IPS-18c (cell line): ENCODE data around the gene MRPL24.
"Not testable (repeated sequence)": the region's sequence is repeated elsewhere in the genome, so short reads cannot be mapped to it uniquely, and the experiment has no call there.

Experiments
- H3K4me3 ChIP-seq: 2 replicates; pipeline ENCODE4 v1.7.0; 2013; ENCODE audit warnings: low read depth, mild to moderate bottlenecking, low read length, moderate library complexity; ENCODE audit not compliant: insufficient read depth
- H3K9me3 ChIP-seq: one replicate; pipeline ENCODE4 v1.6.1; 2013; ENCODE audit warnings: mild to moderate bottlenecking, low read length, moderate library complexity; ENCODE audit not compliant: control insufficient read depth, insufficient read depth

Gene MRPL24

GRCh38 chr1:156766298-156767100 lies 25.6 kb upstream of the MRPL24 start:
- H3K4me3 ChIP-seq = peak overlapping the region; percentile 66
- H3K9me3 ChIP-seq = peaks cover 2% of the 10 kb centered on the region

GRCh38 chr1:156765666-156766065 lies 24.8 kb upstream of the MRPL24 start:
- Histone ChIP-seq H3K9me3 (peaks cover 2% of the 10 kb centered on the region), H3K4me3 (no peak overlapping the region)

- H3K4me3 ChIP-seq, H3K9me3 ChIP-seq: not testable (repeated sequence)
Observed at GRCh38 chr1:156765136-156765535, 24.2 kb upstream of the MRPL24 start.

- Histone ChIP-seq H3K9me3 (no peaks in the 10 kb centered on the region), H3K4me3 (no peak overlapping the region)
Observed at GRCh38 chr1:156760796-156761104, 19.9 kb upstream of the MRPL24 start.

- no peak overlapping the region; the same call in 1 of the 2 replicates for H3K4me3 ChIP-seq
Observed at GRCh38 chr1:156760092-156760795, 19.4 kb upstream of the MRPL24 start.

GRCh38 chr1:156757572-156758253 lies 16.8 kb upstream of the MRPL24 start:
- H3K4me3 ChIP-seq, H3K9me3 ChIP-seq: not testable (repeated sequence)

More at GRCh38 chr1:156760092-156760795, 19.4 kb upstream of the MRPL24 start:
- no peaks in the 10 kb centered on the region for H3K9me3 ChIP-seq

GRCh38 chr1:156756355-156756754 lies 15.5 kb upstream of the MRPL24 start:
- H3K9me3 ChIP-seq = no peaks in the 10 kb centered on the region
- H3K4me3 ChIP-seq = no peak overlapping the region

- H3K4me3 ChIP-seq = no peak overlapping the region
- H3K9me3 ChIP-seq = no peaks in the 10 kb centered on the region
Observed at GRCh38 chr1:156755527-156755950, 14.7 kb upstream of the MRPL24 start.

GRCh38 chr1:156754219-156754618 lies 13.3 kb upstream of the MRPL24 start:
- Histone ChIP-seq H3K9me3 (no peaks in the 10 kb centered on the region), H3K4me3 (no peak overlapping the region)

GRCh38 chr1:156752843-156753482 lies 12.1 kb upstream of the MRPL24 start:
- peak overlapping the region; percentile 99 for H3K4me3 ChIP-seq
- no peaks in the 10 kb centered on the region for H3K9me3 ChIP-seq

- Histone ChIP-seq H3K4me3 (peak overlapping the region; percentile 99), H3K9me3 (no peaks in the 10 kb centered on the region)
Observed at GRCh38 chr1:156751757-156752481, 11.0 kb upstream of the MRPL24 start.

GRCh38 chr1:156751451-156751756 lies 10.5 kb upstream of the MRPL24 start, which contains the start of gene HDGF:
Gene HDGF (minus strand): TSS chr1:156751675. CDS start chr1:156751429, 246 bp downstream.
- H3K9me3 ChIP-seq = no peaks in the 10 kb centered on the region
- H3K4me3 ChIP-seq = peak within 1 kb of the TSS; percentile 99

- H3K9me3 ChIP-seq = no peaks in the 10 kb centered on the region
- H3K4me3 ChIP-seq = peak overlapping the region; percentile 99
Observed at GRCh38 chr1:156750711-156751450, 10.0 kb upstream of the MRPL24 start.

GRCh38 chr1:156750191-156750672 lies 9.3 kb upstream of the MRPL24 start:
- Histone ChIP-seq H3K9me3 (no peaks in the 10 kb centered on the region), H3K4me3 (peak overlapping the region; percentile 99)

- H3K4me3 ChIP-seq = peak overlapping the region; percentile 99
Observed at GRCh38 chr1:156749419-156750118, 8.7 kb upstream of the MRPL24 start.

More at GRCh38 chr1:156749419-156750118, 8.7 kb upstream of the MRPL24 start:
- no peaks in the 10 kb centered on the region for H3K9me3 ChIP-seq
